HG02938 (cell line): ENCODE measurements around the gene SPTBN1.
A peak's percentile ranks its signal among the peaks of the same experiment; 100 is the strongest.

Source experiments
- ATAC-seq: cut with Tn5 transposase; IDR thresholded peaks from one replicate; pipeline ENCODE4 v1.9.1; 2021; ENCODE audit warnings: mild to moderate bottlenecking, moderate library complexity; ENCODE audit not compliant: unreplicated experiment

The SPTBN1 gene

DNA sequence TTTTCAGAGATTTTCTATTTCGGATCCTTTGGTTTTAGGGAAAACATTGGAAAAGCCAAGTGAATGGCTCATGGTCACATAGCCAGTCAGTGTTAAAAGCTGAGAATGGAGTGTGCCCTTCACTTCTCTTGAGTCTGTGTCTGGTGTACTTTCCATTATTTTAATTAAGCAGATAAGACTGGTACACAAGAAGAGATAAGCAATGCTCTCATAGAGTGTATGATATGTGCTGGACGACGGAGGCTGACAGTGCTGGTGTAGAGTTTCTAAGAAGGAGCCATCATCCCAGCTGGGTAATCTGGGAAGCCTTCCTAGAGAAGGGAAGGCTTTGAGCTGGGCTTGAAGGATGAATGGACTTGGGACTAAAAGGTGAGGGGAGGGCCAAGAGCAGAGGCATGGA lies 93.3 kb downstream of the SPTBN1 start:
- ATAC-seq: no peak

DNA sequence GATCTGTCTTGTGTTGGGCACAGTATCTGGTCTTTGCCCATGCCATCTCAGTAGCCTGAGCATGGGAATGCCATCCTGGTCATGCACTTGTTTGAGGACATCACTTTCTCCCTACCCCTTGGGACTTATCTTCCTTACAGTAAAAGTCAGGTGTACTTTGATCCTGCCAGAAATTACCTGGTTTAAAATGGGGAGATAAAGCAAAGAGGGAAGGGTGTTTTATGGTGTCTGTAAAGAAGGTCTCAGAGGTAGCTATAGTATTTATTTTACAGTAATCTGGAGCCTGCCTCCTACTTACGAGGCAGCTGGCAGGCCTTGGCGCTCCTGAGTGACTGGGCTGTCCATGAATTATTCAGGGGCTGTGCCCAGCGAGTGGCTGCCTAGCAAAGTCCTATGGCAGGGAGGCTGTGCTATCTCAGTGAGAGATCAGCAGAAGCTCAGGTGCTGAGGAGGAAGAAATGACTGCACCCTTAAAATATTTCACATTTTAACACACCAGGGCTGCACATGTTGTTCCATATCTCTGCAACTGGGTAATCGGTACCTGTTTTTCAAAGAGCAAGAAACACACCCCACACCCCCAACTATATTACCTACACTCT lies 93.9 kb downstream of the SPTBN1 start:
- ATAC-seq: no peak

DNA sequence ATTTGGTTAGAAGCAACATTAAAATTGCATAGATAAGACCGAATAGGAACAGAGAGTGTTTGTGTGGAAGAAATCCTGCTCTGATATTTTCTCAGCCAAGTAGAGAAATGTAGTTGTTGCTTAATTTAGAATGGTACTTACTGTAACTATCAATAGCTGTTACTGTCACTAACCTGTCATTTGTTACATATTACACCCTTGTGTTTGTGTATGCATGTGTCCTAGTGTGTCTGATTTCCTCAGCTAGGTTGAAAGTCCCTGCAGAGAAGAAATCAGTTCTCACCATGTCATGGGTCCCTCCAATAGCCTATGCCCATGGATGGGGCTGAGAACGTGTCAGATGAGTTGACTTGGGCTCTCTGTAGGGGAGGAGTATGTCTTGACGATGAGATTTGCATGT lies 94.4 kb downstream of the SPTBN1 start:
- no peak for ATAC-seq

DNA sequence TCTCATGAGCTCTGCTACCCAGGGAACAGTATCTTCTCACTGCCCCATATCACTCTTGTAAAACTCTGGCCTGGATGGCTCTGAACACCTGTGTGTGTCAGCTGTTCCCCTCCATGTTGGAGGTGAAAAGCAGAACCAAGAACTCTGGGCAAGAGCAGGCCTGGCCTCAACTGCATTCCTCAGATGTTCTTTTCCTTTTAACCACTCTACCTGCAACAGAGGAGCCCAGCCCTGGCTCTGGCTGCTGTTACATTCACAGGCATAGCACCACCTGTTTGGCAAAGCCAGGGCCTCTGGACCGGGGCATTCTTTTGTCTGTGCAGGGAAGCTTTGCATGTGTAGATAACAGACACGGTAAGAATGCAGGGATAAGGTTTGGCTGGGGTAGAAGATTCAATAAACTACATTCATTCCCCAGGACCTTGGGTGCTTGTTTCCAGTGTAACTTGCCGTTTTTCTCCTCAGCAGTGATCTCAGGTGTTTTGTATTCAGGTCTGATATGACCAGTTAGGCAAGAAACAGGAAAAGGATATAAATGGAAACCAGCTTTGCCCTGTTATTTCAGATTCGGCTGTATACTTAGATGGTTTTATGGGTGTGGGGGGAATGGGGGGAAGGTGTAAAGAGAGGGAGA lies 95.1 kb downstream of the SPTBN1 start:
- ATAC-seq: peak; percentile 52

DNA sequence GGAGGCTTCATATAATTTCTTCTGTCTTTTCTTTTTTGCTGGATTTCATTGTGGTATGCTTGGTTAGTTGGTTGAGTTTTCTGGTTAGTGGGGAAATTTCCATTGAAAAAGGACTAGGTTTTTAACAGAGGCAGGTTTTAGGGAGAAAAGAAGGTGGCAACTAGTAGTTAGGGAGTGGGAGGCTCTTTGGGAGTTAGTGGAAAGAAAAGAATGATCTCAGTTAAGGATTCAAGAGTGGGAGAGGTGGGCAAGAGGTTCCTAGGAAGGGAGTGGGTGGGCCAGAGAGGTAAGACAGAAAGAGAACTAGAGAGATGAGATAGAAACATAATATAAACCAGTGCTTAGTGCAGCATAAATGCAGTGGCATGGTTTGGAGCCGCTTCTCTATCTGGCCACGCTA lies 96.9 kb downstream of the SPTBN1 start:
- ATAC-seq: no peak

DNA sequence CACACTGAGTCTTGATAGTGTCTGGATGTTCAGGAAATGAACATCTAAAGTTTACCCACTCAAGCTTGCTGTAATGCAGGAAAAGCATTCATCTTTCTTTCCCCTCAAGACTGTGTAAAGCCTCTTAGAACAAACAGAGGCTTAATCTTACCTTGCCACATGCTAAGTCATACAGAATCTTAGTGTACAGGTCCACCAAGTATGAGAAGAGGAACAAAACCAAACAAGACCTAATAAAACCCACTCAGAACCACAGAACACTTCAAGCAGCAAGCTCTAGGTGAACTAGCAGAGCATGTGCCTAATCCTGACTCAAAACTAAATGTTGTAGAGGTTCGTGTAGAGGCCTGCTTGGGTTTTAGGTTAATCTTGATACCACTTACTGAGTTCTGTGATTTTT lies 97.6 kb downstream of the SPTBN1 start:
- no peak for ATAC-seq

DNA sequence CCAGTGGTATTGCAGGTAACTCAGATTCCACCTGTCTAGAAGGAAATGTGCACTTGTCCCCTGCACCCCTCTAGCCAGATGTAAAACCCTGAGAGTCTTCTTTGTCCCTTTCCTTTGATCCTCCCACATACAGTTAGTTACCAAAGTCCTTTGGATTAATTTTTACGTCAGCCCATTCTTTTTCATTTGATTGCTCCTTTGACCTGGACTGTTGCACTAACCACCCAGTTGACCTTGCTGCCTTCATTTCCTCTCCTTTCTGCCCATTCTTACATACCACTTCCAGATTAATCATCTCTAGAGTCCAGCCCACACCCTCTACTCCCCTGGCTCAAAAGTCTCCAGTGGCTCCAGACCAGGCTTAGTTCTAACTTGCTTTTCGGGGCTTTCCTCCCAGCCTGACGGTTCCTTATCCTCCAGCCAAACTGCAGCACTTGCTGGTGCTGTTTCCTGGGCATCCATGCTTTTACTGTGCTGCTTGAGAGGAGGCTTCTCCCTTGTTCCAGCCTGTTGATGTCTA lies 99.3 kb downstream of the SPTBN1 start:
- no peak for ATAC-seq

DNA sequence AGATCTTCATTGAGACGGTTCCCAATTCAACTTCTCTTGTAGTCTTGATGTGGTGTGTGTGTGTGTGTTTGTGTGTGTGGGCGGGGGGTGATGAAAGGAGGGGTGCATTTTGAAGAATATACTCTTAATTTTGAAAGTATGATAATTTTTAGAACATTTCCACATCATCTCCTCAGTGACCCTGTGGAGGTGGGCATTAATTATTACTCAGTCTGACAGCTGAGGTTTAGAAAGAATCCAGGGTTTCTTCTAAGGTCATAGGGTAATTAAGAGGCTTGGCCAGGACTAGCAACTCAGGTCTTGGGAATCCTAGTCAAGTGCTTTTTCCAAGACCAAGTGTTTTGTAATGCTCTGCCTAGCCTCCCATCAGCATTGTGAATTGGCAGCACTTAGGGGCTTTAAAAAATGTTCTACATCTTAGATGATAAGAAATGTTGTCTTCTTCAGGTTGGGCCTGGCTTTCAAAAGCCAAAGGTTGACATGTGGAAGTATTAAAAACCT lies 100.5 kb downstream of the SPTBN1 start:
- ATAC-seq: no peak

DNA sequence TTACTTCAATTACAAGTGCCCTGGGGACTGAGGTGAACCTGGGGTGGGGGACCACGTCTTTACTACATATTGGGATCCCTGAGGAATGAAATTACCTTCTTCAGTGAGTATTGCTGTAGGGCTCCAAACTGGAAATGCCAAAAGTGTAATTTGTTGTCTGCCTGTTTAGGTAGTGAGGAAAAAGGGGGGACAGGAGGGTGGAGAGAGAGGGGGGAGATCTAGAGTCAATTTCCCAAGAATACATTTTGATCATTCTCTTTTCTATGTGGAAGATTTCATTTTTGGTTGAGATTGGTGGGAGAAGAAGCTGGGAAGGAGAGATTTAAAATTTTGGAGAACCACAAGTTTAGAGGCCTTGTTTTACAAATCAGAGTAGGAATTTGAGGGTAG lies 101.1 kb downstream of the SPTBN1 start:
- ATAC-seq: no peak

DNA sequence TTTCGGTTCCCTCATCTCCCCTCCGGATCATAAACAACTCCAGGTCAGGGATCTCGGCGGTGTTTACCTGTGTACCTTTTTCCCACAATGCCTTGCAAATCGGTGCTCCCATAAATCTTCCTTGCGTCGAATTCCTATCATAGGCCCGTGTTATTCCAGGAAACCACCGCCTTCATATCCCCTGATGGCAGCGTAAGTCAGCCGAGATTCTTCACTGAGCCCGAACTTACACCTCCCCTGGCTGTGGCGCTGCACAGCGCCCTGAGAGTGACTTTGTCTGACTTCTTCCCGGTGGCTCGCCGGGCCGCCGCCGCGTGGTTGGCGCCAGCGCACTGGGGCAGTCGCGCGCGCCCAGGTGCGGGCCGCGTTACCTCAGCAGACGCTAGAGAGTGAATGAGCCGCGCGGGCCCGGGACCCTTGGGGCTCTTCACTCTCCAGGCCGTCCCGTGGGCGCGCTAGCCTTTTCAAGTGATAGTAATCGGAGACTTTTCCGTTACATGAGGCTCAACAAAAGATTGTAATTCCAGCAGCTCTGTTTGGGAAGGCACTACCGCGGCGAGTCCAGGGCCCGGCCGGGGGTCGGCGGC lies 101.6 kb downstream of the SPTBN1 start:
- ATAC-seq: peak; percentile 29

DNA sequence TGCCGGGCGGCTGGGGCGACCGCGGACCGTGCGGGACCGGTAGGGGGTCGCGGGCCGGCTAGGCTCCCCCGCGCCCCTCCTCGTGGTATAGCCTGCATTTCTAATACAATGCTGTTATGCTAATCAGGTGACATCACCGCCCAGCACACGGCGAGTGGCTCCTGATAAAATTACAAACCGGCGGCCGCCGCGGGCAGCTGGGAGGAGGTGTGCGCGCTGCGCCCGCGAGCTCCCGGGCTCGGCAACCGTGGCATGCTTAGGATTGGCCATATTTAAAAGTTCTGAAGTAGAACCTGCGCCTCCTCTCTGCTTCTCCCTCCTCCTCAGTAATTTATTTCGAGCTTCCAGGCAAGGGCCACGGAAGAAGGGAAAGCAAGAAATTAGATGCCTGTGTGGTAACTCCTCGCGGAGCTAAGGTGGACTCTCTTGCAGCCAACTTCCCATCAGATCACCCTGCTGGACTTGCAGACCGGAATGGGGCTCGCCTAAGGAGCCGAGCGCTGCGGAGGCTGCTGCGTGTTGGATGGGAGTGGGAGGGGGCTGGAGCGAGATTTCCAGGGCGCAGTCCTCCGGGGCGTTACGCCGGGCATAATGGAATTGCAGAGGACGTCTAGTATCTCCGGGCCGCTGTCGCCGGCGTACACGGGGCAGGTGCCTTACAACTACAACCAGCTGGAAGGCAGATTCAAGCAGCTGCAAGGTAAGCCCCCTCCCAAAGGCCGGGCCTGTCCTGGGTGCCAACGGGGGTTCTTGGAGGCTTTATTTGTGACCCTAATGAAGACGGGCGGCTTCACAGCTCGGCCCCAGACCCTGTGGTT lies 102.3 kb downstream of the SPTBN1 start:
- ATAC-seq: peak; percentile 34

DNA sequence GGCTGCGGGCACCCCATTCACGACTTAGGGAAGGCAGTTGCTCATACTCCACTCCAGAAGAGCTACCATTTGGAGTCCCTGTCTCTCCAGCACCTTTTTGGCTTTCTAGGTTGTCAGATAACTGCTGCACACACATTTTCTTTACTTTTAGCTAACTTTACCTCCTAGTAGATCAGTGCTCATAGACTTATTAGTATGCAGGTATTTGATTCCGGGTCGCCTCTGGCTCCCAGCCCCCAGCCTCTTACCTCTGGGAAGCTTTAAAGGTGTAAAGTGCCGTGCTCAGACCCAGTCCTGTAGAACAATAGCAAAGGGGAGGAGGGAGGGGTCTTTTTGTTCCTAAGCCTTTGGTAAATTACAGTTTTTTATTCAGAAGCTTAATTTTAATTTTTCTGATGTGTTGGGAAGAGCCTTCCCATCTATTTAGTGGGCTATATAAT lies 102.9 kb downstream of the SPTBN1 start:
- ATAC-seq: no peak

DNA sequence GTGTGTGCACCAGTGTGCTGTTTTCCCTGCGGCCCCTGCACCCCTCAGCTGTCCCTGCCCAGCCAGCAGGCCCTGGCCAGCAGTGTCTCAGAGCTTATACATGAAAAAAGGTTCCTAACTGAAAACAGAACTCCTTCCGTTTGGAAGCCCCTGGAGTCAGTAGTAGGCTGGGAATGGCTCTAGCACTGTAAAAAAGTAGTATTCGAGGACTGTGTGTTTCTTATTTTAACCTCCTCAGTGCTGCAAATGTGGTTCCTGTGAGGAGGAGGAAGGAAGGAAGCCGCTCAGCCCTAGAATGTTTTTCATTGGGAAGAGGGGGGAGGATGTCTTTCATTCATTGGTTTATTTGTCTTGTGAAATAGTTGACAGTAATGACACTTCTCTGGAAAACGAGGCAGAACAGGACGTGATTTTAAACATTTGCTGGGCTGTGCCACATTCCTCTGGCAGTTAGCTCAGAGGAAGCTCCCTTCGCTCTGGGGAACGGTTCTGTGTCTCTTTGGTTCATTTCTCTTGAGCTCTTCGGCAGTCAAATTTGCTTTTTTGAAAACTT lies 103.5 kb downstream of the SPTBN1 start:
- ATAC-seq: no peak

DNA sequence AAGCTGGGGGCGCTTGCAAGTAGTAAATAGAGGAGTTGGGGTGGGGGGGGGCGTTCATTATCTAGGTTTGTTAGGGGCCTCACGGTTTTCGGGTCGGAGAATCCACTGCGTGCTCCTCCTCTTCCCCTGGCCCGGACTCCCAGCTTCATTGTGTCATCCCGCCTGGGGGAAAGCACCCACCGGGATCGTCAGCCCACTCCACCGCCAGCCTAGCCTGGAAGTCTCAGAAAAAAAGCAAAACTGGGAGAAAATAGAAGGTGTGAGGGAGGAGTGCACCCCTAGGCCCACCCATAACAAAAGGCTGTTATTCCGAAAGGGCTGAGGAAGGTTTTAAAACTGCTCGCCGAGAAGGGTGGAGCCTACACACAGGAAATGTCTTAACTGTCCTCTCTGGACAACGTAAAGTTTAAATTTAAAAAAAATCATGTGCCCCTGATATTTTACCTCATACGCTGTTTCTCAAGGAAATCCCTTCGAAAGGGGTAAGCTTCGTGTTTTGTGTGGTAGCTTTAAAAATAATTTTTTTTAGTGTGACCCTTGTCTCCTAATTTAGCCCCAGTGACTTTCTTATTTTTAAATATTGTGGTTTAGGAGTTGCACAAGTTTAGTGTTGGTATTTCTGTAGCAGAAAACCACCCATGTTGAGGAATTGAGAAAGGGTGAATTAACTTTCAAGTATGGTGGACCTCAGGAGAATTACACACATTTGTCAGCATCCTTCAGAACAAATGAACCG lies 104.2 kb downstream of the SPTBN1 start:
- ATAC-seq: peak; percentile 47

DNA sequence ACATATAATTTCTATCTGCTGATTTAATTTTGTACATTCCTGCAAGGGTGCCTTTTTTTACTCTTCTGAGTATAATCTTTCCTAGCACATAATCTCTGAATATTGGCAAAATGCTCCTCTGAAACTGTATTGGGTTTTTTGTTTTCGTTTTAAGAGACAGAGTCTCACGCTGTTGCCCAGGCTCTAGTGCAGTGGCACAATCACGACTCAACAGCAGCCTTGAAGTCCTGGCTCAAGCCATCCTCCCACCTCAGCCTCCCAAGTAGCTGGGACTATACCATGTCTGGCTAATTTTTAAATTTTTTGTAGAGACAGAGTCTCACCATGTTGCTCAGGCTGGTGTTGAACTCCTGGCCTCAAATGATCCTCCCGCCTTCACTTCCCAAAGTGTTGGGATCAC lies 104.9 kb downstream of the SPTBN1 start:
- ATAC-seq: no peak

DNA sequence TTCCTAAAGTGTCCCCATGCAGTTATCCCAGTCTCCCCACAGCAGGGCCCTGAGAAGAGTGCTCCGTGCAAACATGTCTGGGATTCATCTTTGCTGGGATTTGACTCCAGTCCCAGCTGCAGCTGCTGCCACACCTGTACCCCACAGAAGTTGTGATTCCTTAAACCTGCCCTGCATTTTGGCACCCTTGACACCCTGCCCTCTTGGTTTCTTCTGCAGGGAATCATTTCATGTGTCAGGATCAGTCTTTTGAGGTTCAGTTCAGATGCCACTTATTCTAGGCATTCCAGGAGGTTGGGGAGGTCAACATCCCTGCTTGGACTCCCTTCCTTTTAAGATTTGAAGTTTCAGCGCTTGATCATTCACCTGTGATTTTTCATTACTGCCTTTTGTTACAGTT lies 108.3 kb downstream of the SPTBN1 start:
- no peak for ATAC-seq

DNA sequence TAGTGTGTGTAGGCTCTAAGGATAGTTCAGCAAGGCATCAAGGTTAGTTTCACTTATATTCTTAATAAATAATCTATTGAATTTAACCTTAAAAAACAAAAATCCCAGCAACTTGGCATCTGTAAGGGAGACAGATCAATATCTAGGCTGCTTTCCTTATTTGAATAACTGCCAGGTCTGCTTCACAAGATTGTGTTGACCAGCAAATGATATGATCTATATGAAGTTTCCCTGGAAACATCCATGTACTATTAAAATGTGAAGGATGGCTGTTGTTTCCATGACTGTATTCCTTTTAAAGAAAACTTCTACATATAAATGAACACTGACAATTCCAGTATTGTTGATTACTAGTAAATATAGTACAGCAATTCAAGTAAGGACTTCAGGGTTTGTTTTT lies 109.4 kb downstream of the SPTBN1 start:
- ATAC-seq: no peak

DNA sequence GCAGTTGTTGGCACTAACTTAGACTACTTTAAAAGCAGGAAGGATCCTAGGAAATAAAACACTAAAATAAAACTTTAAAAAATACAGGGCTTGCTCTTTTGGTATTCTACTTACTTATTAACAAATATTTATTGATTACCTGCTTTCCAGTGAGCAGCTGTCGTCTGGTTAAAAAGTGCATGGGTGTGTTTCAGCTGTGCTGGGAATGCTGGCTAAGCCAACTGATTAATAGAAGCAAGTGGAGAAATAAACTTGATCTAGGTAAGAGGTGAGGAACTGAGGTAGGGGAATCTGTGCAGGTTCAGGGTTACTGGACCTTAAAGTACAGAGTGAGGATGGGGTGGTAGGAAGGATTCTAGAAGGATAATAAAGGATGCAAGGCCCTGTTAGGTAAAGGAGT lies 110.8 kb downstream of the SPTBN1 start:
- no peak for ATAC-seq

DNA sequence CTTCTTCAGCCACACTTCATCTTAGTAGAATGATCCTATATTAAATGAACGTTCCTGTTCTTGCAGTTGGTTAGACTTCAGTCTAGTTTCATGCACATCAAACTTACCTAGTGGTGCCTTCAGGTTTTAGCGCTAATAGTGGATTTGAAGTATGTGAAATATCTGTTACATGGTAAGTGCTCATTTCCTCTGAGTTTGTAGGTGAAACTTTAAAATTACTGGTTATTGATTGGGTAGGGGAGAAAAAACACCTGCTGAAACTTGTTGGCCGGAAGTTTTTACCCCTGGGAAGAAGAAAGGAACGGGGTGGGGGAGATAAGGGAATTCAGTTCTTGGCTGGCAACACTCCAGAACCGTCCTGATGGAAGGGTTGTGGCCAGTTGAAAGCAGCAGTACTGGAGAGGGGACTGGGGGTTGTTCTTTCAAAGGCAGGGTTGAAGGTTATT lies 112.8 kb downstream of the SPTBN1 start:
- ATAC-seq: peak; percentile 23

DNA sequence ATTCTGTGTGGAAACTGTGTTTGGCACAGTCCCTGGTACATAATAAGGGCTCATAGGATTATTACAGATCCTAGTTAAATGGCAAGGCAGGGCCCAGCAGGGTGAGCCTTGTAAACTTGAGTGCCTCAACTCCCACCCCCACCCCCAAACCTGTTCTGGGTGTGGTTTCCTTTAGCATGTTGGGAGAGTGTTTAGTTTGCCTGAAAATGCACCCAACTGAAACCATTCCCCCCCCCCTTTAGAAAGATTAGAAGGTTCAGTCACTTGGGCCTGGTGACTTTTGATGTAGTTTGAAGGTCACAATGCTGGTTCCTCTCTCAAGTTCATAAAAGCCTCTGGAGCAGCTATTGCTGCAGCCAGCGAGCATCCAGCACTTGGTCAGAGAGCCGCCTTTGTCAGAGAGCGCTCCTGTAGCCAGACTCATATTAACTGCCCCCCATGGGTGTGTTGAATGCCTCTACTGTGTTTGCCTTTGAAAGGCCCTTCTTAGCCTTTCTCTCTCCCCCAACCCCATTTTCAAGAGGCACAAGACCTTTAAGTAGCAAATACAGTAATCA lies 113.7 kb downstream of the SPTBN1 start:
- no peak for ATAC-seq
